Esophagus (tissue), 2 donors: ENCODE data around the gene ORAI3. TPM values are rescaled to one million over a fixed set of nuclear protein-coding genes. Genes with fewer than 3 reads are reported as not detected.
"Not testable (repeated sequence)": the region's sequence is repeated elsewhere in the genome, so short reads cannot be mapped to it uniquely, and the experiment has no call there.

Source experiments
- H3K27ac ChIP-seq, 2 donors: one replicate each; pipeline ENCODE4 v1.5.1; 2013; ENCODE audit warnings: low read depth in 2 of 2, mild to moderate bottlenecking in 2 of 2, inconsistent platforms in 1 of 2, low read length in 1 of 2, moderate library complexity in 1 of 2
- H3K27me3 ChIP-seq, 2 donors: one replicate each; pipeline ENCODE4 v1.6.1; 2013; ENCODE audit warnings: low read length in 2 of 2, control low read depth in 1 of 2, mild to moderate bottlenecking in 1 of 2; ENCODE audit not compliant: insufficient read depth in 2 of 2, control insufficient read depth in 1 of 2
- H3K36me3 ChIP-seq, 2 donors: one replicate each; pipeline ENCODE4 v1.6.1; 2013; ENCODE audit warnings: low read length in 1 of 2; ENCODE audit not compliant: control insufficient read depth in 2 of 2, insufficient read depth in 2 of 2
- H3K4me1 ChIP-seq, 2 donors: one replicate each; pipeline ENCODE4 v1.6.1; 2013; ENCODE audit warnings: low read length in 1 of 2; ENCODE audit not compliant: control insufficient read depth in 2 of 2, insufficient read depth in 2 of 2
- H3K4me3 ChIP-seq, 2 donors: one replicate each; pipeline ENCODE4 v1.5.1; 2013; ENCODE audit warnings: low read length in 2 of 2, mild to moderate bottlenecking in 2 of 2, low read depth in 1 of 2, moderate library complexity in 1 of 2
- H3K9me3 ChIP-seq, 2 donors: one replicate each; pipeline ENCODE4 v1.6.1; 2013; ENCODE audit warnings: mild to moderate bottlenecking in 2 of 2, low read depth in 1 of 2, low read length in 1 of 2, moderate library complexity in 1 of 2; ENCODE audit not compliant: control insufficient read depth in 2 of 2, insufficient read depth in 1 of 2
- WGBS, 2 donors: extraction: QIAGEN DNeasy Blood & Tissue Kit; methylation state at CpG; one replicate each; pipeline ENCODE4 v1.1.7; 2013; 5-methylcytosine and 5-hydroxymethylcytosine counted together
- polyA plus RNA-seq, 2 donors: library from polyadenylated mRNA; stranded (reverse); fragments of 200-250 nt; gene quantifications; one replicate each; pipeline ENCODE4 v1.2.3, GENCODE V29; 2013
- donor health status: healthy with polysubstance abuse.
- donor health status: Bipolar disorder and iron deficiency.

Gene ORAI3
- polyA plus RNA-seq, 2 donors = 8.5 to 11.6 TPM

- Histone ChIP-seq H3K9me3 (no peaks in the 10 kb centered on the region), H3K36me3 (peaks cover 11 to 18% of the 10 kb centered on the region in 2 donors), H3K4me3 (no peak overlapping the region), H3K27ac (no peak overlapping the region), H3K27me3 (no peaks in the 10 kb centered on the region), H3K4me1 (peaks cover 2 to 3% of the 10 kb centered on the region in 2 donors)
- 53 to 78% methylated on average over 11 of the region's 11 CpGs for WGBS, 2 donors
Observed at GRCh38 chr16:30928390-30928789, 20.5 kb upstream of the ORAI3 start.

- H3K9me3 ChIP-seq = no peaks in the 10 kb centered on the region
- H3K27ac ChIP-seq = no peak overlapping the region
- H3K4me3 ChIP-seq = no peak overlapping the region
- peaks cover 2 to 3% of the 10 kb centered on the region in 2 donors for H3K4me1 ChIP-seq
- no peaks in the 10 kb centered on the region for H3K27me3 ChIP-seq
- H3K36me3 ChIP-seq = peaks cover 11 to 18% of the 10 kb centered on the region in 2 donors
- WGBS, 2 donors = 61 to 62% methylated on average over 7 of the region's 7 CpGs
Observed at GRCh38 chr16:30929167-30929566, 19.7 kb upstream of the ORAI3 start.

GRCh38 chr16:30930160-30930571 is 18.7 kb upstream of the ORAI3 start:
- Histone ChIP-seq H3K4me1 (peaks cover 2 to 3% of the 10 kb centered on the region in 2 donors), H3K27ac (no peak overlapping the region), H3K9me3 (no peaks in the 10 kb centered on the region), H3K4me3 (no peak overlapping the region), H3K36me3 (peaks cover 11 to 18% of the 10 kb centered on the region in 2 donors), H3K27me3 (no peaks in the 10 kb centered on the region)
- 91 to 93% methylated on average over 28 to 35 of the region's 35 CpGs for WGBS, 2 donors

- 70 to 79% methylated on average over 12 of the region's 12 CpGs for WGBS, 2 donors
- no peaks in the 10 kb centered on the region for H3K27me3 ChIP-seq
- H3K9me3 ChIP-seq = no peaks in the 10 kb centered on the region
- no peak overlapping the region for H3K27ac ChIP-seq
- H3K36me3 ChIP-seq = peaks cover 15 to 21% of the 10 kb centered on the region in 2 donors
- peaks cover 2 to 3% of the 10 kb centered on the region in 2 donors for H3K4me1 ChIP-seq
- no peak overlapping the region for H3K4me3 ChIP-seq
Observed at GRCh38 chr16:30931068-30931650, 17.7 kb upstream of the ORAI3 start.

- Histone ChIP-seq H3K27ac (no peak overlapping the region), H3K9me3 (no peaks in the 10 kb centered on the region), H3K4me1 (no peaks in the 10 kb centered on the region), H3K36me3 (peaks cover 15 to 23% of the 10 kb centered on the region in 2 donors), H3K4me3 (no peak overlapping the region), H3K27me3 (no peaks in the 10 kb centered on the region)
- 64 to 65% methylated on average over 12 of the region's 12 CpGs for WGBS, 2 donors
Observed at GRCh38 chr16:30934827-30935557, 13.9 kb upstream of the ORAI3 start.

GRCh38 chr16:30937692-30938091 is 11.2 kb upstream of the ORAI3 start:
- Histone ChIP-seq H3K36me3 (peaks cover 4 to 15% of the 10 kb centered on the region in 2 donors), H3K9me3 (no peaks in the 10 kb centered on the region), H3K27ac (peak overlapping the region in 1 of 2 donors; percentile 7), H3K4me1 (peaks cover 4 to 8% of the 10 kb centered on the region in 2 donors), H3K27me3 (no peaks in the 10 kb centered on the region), H3K4me3 (no peak overlapping the region)
- WGBS, 2 donors = 46 to 53% methylated on average over 5 of the region's 5 CpGs

GRCh38 chr16:30939571-30939970 is 9.3 kb upstream of the ORAI3 start:
- not testable (repeated sequence) for H3K4me3 ChIP-seq, H3K27me3 ChIP-seq, H3K9me3 ChIP-seq, H3K4me1 ChIP-seq
- Histone ChIP-seq H3K27ac (peak overlapping the region in 1 of 2 donors; percentile 24), H3K36me3 (peaks cover 6 to 23% of the 10 kb centered on the region in 2 donors)
- 77 to 85% methylated on average over 8 of the region's 8 CpGs for WGBS, 2 donors

GRCh38 chr16:30941600-30942425 is 7.1 kb upstream of the ORAI3 start:
- Histone ChIP-seq H3K27ac (peak overlapping the region in 1 of 2 donors; percentile 47), H3K4me3 (no peak overlapping the region), H3K36me3 (peaks cover 5 to 24% of the 10 kb centered on the region in 2 donors), H3K9me3 (no peaks in the 10 kb centered on the region), H3K4me1 (peaks cover 4 to 8% of the 10 kb centered on the region in 2 donors), H3K27me3 (no peaks in the 10 kb centered on the region)
- WGBS, 2 donors = 19 to 20% methylated on average over 15 of the region's 15 CpGs

- no peaks in the 10 kb centered on the region for H3K9me3 ChIP-seq
- WGBS, 2 donors = 81% methylated on average over 4 of the region's 4 CpGs
- no peaks in the 10 kb centered on the region for H3K27me3 ChIP-seq
- H3K4me1 ChIP-seq = peaks cover 4 to 8% of the 10 kb centered on the region in 2 donors
- no peak overlapping the region for H3K4me3 ChIP-seq
- H3K27ac ChIP-seq = peak overlapping the region in 1 of 2 donors; percentile 33
- peaks cover 5 to 21% of the 10 kb centered on the region in 2 donors for H3K36me3 ChIP-seq
Observed at GRCh38 chr16:30942426-30942806, 6.5 kb upstream of the ORAI3 start.
